ENCODE data around the gene GASK1A. TPM values are rescaled to one million over a fixed set of nuclear protein-coding genes. Genes with fewer than 3 reads are reported as not detected.

Gene GASK1A
- total RNA-seq, 1 donor from 2014 or later = not detected

- DNase-seq (ENCODE audit: extremely low spot score, unreplicated experiment) = peak; percentile 59
- Mint-ChIP-seq H3K36me3 (ENCODE audit: unreplicated experiment) (no peaks in the 10 kb centered on the region), H3K9me3 (ENCODE audit: unreplicated experiment) (no peaks in the 10 kb centered on the region), H3K4me1 (ENCODE audit: unreplicated experiment) (no peaks in the 10 kb centered on the region), H3K27ac (ENCODE audit: unreplicated experiment) (no peak overlapping the region), H3K27me3 (ENCODE audit: unreplicated experiment) (peaks cover 2% of the 10 kb centered on the region), H3K4me3 (ENCODE audit: unreplicated experiment) (no peak overlapping the region)
- no peak for TF ChIP-seq CTCF (IDR thresholded peaks at IDR 0.05)
Observed at GRCh38 chr3:43035801-43036365, 56.8 kb downstream of the GASK1A start.

GRCh38 chr3:43036621-43037423 lies 57.7 kb downstream of the GASK1A start:
- Mint-ChIP-seq H3K27ac (ENCODE audit: unreplicated experiment) (no peak overlapping the region), H3K4me1 (ENCODE audit: unreplicated experiment) (no peaks in the 10 kb centered on the region), H3K36me3 (ENCODE audit: unreplicated experiment) (no peaks in the 10 kb centered on the region), H3K27me3 (ENCODE audit: unreplicated experiment) (peaks cover 2% of the 10 kb centered on the region), H3K4me3 (ENCODE audit: unreplicated experiment) (no peak overlapping the region), H3K9me3 (ENCODE audit: unreplicated experiment) (no peaks in the 10 kb centered on the region)
- TF ChIP-seq CTCF (IDR thresholded peaks at IDR 0.05) = no peak
- peak; percentile 68 for DNase-seq (ENCODE audit: extremely low spot score, unreplicated experiment)

DNA sequence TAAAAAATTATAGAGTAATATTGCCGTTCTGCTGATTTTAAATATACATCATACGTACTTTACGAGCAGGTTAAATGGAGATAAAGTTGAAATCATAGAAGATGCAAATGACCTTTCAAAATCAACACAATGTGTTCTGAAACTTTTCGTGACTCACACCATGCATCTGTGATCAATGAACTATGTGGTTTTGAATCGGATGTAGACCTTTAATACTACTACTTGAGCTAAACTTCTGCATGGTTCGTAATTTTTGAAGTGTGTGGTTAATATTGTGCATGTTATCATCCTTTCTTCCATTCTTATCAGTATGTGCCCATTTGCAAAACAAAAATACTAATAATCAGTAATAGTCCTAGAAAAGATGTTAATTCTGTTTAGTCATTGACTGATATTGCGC lies 58.9 kb downstream of the GASK1A start:
- no peaks in the 10 kb centered on the region for H3K4me1 Mint-ChIP-seq (ENCODE audit: unreplicated experiment)
- no peak for DNase-seq (ENCODE audit: extremely low spot score, unreplicated experiment)
- TF ChIP-seq CTCF (IDR thresholded peaks at IDR 0.05) = no peak
- no peak overlapping the region for H3K27ac Mint-ChIP-seq (ENCODE audit: unreplicated experiment)
- H3K36me3 Mint-ChIP-seq (ENCODE audit: unreplicated experiment) = no peaks in the 10 kb centered on the region
- no peaks in the 10 kb centered on the region for H3K9me3 Mint-ChIP-seq (ENCODE audit: unreplicated experiment)
- peaks cover 2% of the 10 kb centered on the region for H3K27me3 Mint-ChIP-seq (ENCODE audit: unreplicated experiment)
- H3K4me3 Mint-ChIP-seq (ENCODE audit: unreplicated experiment) = no peak overlapping the region

DNA sequence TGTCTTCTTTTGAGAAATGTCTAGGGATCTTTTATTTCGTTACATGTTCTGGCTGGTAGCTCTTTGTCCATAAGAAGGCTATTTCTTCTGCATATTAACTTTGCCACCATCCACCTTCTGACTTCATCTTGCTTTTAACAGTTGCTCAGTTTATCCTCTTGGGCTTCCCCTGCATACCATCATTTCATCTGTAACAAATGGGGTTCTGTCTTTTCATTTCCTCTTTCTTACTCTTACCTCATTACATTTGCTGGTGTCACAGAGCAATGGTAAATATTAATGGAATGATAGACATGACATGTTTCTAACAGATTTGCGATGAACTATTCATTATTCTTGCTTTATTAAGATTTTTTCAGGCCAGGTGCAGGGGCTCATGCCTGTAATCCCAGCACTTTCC lies 62.4 kb downstream of the GASK1A start:
- peaks cover under 1% of the 10 kb centered on the region for H3K27me3 Mint-ChIP-seq (ENCODE audit: unreplicated experiment)
- H3K27ac Mint-ChIP-seq (ENCODE audit: unreplicated experiment) = no peak overlapping the region
- peaks cover 16% of the 10 kb centered on the region for H3K9me3 Mint-ChIP-seq (ENCODE audit: unreplicated experiment)
- no peak for TF ChIP-seq CTCF (IDR thresholded peaks at IDR 0.05)
- H3K36me3 Mint-ChIP-seq (ENCODE audit: unreplicated experiment) = no peaks in the 10 kb centered on the region
- no peak for DNase-seq (ENCODE audit: extremely low spot score, unreplicated experiment)
- H3K4me3 Mint-ChIP-seq (ENCODE audit: unreplicated experiment) = no peak overlapping the region
- no peaks in the 10 kb centered on the region for H3K4me1 Mint-ChIP-seq (ENCODE audit: unreplicated experiment)

DNA sequence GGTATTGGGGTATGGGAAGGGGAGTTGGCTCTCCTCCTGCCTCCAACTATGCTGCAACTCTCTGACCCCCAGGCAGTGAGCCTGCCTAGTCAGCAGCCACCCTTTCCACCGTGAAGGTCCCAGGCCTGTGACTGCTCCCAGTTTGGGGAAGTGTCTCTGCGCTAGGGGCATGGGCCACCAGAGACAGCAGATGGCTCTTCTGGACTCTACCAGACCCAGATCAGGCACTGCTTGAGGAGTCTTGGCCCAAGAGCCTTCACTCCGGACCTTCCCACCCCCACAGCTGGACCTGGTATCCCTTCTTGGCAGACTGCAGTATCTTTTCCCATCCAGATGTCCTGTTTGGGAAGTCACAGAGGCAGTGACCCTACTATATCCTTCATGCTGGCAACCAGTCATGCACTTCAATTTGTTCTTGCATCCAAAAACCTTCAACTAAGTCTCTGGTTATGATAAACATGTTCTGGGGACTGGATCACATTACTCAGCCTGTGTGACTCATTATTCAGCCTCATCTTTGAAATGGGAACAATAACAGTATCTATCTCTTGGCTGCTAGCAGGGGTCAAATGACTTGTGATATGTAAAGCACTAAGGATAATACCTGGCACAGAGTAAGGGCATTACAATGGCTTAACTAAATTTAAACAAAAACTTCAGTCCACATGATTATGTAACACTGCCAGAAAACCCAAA lies 64.1 kb downstream of the GASK1A start:
- H3K9me3 Mint-ChIP-seq (ENCODE audit: unreplicated experiment) = peaks cover 24% of the 10 kb centered on the region

More for the DNA sequence above, 64.1 kb downstream of the GASK1A start:
- Mint-ChIP-seq H3K27me3 (ENCODE audit: unreplicated experiment) (no peaks in the 10 kb centered on the region), H3K4me1 (ENCODE audit: unreplicated experiment) (no peaks in the 10 kb centered on the region), H3K4me3 (ENCODE audit: unreplicated experiment) (no peak overlapping the region), H3K27ac (ENCODE audit: unreplicated experiment) (no peak overlapping the region), H3K36me3 (ENCODE audit: unreplicated experiment) (no peaks in the 10 kb centered on the region)
- no peak for TF ChIP-seq CTCF (IDR thresholded peaks at IDR 0.05)
- DNase-seq (ENCODE audit: extremely low spot score, unreplicated experiment) = peak; percentile 66
